HG03196 (cell line): ENCODE measurements around the gene TASOR2.

ENCODE experiments used
- ATAC-seq: cut with Tn5 transposase; IDR thresholded peaks from one replicate; pipeline ENCODE4 v1.9.1; 2021; ENCODE audit not compliant: unreplicated experiment

Gene TASOR2

DNA sequence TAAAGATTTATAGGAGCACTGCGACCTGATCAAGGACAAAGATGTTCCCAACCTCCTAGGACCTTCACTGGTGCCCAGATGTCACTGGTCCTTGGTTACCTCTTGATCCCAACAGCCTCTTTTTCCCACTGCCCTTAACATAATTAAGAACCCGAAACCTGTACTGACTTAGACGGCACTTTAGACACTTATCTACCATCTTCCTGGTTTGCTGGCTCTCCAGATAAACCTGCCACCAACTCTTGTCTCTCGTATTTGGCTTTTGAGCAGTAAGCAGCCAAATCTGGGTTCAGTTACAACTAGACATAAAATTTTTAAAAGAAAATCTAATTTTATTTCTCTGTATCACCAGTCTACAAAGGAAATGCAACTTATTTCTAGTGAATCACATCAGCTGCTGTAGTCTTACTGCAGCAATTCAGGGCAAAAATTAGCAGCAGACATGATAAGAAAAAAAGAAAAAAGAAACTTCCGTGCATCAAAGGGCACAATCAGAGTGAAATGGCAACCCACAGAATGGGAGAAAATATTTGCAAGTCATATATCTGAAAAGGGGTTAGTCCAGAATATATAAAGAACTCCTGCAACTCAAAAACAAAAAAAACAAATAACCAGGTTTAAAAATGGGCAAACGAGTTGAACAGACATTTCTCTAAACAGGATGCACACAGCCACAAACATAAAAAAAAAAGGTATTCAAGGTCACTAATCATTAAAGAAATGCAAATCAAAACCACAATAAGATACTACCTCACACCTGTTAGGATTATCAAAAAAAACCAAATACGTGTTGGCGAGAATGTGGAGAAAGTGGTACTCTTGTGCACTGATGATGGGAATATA lies 27.7 kb upstream of the TASOR2 start:
- ATAC-seq = no peak

DNA sequence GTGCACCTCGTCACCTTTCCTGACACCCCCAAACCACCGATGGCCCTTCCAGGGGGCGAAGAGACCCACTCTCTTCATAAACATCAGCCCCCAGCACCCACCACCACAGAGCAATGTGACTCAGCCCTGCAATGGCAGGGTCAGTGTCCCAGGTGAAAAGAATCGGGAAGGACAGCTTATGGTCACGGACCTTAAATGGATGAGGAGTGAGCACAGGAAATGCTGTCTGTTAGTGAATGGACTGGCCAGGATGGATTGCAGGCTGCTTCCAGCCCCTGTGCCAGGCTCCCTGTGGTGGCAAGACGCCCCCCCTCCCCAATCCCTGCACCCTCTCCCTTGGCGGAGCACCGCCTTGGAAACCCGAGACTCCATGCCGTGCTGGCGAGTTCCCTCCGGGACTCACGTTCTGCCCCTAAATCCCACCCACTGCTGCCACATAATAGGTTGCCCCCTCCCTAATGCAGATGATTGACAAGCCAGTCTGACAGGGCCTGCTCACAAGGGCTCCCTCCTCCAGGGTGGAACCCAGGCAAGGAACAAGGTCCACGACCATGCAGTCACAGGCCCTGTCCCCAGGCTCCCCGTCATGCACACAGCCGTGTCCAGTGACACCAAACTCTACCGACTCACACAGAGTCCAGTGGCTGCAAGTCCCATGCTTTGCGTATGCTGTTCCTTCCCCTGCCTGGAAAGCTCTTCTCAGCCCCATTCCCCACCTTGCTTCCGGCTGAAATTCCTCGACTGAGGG lies 25.6 kb upstream of the TASOR2 start:
- no peak for ATAC-seq

DNA sequence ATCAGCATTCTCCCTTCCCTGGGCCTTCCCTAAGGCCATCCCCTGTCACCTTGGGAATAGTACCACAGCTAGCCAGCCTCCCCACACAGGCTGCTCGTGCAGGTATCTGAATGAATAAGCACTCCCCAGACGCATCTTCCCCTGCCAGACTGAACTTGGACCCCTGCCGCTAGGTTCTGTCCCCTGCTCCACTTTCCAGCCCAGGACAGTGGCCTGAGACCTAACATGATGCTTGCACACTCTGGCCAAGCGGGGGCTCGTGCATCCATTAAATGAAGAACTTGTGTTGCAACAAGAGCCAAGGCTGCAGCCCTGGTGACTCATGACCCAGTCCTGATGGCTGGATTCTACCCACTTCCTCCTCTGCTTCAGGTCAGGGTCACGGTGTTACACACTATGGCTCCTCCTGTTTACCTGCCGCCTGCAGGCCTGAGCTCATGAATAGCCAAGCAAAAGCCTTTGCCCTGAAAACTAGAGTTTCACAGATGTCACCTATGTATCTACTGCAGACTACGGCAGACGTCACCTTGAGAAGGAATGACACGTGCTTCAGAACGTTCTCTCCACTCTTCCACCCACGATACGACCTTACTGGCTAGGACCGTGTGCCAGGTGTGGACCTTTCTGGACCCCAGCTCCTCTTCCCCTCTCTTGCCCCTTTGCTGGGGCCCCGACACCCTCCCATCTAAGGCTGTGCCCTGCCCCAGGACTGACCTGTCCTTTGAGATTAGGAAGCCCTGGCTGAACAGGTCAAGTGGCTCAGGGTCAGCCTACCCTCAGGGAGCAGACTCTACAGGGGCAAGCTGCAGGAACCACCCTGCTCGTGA lies 24.7 kb upstream of the TASOR2 start:
- ATAC-seq = peak; percentile 71

DNA sequence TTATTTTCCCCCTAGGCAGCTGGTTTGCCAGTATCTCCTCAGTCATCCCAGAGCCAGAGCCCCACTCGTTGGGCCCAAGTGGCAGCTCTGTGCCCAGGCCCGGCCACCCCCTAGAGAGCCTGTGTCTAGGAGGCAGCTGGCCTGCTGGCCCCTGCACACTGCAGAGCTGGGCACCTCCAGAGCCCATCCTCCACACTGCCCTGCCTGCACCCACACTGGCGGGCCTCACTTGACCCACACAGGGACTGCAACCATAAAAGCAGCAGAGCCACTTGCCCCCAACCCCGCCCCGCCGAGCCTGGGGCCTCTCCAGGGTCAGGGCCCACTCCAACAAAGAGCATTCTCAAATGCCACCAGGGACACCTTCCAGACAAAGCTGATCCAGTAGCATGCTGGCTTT lies 23.6 kb upstream of the TASOR2 start:
- ATAC-seq = no peak

DNA sequence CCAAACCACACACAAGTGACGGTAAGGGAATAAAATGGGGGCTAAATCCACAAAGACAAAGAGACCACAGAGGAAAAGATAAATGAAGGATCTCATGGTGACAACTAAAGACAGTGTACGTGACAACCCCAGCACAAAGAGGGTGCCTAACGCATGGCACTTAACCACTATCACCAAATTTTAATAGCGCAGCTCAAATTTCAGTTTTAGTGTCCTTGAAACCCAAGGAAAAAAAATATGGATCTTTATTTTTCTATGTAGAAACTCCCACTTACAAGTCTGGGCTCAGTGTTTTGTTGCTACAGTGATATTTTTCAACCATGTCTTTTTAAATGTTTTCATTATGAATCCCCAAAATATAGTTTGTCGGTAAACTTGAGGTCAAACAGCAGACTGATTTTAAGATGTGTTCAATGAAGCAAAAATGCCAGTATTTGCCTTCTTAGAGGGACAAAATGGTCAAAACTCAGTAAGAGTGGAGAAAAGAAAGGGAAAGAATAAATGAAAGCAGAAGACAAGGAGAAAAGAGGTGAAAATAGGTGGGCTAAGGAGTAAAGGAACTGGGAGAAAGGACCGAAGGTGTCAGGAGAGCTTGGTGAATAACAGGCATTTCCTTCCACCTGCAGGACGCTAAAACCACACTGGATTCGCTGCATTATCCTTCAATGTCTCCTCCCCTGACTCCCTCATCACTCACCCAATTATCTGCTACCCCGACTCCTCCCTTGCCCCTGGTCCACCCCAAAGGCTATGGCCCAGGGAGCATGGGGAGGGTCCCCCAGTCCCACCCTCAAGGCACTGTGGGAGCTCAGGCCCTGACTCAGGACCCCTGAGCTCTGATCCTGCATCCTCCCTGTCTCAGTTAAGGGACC lies 21.7 kb upstream of the TASOR2 start:
- ATAC-seq = no peak

DNA sequence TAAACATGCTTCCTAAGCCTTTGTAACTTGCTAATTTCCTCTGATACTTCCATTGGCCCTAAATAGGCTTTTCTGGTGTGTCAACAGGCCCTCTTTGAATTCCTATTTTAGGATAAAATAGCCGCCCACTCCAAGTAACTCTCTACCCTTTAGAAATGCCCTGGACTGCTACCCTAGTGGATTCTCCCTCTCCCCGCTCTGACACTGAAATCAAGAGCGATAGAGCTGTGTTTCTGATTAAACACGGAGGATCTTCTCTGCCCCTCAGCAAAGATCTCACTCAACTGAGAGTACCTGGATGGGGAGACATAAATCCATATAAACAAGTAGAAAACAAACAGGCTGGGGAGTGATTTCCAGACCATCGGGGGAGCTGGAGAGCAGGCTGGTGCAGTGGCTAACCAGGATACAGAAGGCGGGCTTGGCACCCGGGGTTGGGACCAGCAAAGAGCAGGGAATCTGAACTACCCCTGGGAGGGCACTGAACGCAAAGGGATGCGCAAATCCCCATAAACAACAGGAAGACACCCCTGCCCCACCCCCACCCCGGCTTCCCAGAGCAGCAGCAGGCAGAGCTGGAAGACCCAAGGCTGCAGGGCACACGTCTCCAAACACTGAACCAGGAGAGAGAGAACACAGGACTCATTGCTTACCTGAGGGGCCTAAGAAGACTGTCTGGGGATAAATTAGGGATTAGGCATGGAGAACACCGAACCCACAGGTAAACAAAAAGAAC lies 20.8 kb upstream of the TASOR2 start:
- ATAC-seq = no peak

DNA sequence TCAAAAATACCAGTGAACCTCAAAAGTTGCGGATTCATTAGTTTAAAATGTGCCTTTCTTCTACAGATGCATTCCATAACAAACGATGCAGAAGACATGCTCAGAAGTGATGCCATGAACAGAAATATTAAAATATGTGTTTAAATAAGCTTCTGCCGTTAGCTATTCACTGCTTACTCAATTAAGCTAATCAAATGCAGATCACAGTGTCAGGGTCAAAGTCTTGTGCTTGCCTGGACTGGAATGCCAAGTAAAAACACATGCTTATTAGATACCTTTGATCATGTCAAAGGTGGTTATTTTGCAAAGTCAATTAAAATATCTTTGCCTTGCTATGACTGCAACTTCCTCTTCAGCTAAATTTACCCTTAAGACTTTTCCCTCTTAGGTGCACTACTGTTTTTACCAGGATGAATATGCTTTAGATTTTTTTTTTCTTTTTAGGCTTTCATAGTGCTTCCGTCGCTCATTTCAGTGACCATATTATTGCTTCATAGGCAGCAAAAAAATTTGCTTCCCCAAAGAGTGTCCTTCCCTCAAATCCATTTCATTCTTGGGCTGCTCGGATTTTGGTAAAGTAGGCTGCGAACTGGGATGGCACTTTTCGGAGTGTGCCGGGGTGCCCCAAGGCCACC lies 19.1 kb upstream of the TASOR2 start:
- ATAC-seq = no peak

DNA sequence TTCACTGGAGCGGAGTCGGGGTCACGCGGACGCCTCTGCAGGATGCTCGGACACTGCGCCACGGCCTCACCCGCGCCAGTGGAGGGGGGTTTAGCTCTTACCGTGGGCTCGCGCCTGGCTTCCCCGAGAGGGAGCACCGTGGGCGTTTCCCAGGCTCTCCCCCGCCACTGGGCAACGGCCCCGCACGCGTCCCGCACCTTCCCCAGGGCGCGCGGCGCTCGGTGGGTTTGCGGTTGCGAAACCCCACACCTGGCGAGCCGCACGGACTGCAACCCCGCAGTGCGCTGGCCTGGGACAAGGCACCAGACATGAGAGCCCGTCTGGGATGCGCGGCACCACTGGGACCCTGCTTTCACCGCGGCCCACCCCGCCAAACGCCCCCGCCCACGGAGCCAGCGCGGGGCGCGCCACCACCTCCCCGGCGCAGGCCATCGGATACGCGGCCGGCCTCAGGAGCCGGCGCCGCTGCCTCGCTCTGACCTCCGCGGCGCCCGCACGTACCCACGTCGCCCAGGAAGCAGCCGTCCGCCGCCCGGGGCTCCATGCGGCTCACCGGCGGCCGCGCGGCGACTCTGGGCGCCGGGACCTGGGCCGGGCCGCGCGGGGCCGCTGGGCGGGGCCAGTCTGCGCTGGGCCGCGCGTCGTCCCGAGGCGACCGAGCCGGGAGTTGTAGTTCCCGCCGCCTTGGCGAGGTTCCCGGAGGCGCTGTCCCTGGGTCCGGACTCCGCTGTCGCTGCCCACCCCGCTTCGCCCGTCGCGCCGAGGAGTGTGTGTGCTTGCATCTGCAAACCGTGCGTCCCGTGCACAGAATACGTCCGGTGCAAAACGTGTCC lies 18.4 kb upstream of the TASOR2 start, which contains the start of gene ASB13:
TSS of gene ASB13 (minus strand) at position 588 of the 833 bp plus-strand sequence. CDS start at position 544, 44 bp downstream.
- ATAC-seq = no peak

DNA sequence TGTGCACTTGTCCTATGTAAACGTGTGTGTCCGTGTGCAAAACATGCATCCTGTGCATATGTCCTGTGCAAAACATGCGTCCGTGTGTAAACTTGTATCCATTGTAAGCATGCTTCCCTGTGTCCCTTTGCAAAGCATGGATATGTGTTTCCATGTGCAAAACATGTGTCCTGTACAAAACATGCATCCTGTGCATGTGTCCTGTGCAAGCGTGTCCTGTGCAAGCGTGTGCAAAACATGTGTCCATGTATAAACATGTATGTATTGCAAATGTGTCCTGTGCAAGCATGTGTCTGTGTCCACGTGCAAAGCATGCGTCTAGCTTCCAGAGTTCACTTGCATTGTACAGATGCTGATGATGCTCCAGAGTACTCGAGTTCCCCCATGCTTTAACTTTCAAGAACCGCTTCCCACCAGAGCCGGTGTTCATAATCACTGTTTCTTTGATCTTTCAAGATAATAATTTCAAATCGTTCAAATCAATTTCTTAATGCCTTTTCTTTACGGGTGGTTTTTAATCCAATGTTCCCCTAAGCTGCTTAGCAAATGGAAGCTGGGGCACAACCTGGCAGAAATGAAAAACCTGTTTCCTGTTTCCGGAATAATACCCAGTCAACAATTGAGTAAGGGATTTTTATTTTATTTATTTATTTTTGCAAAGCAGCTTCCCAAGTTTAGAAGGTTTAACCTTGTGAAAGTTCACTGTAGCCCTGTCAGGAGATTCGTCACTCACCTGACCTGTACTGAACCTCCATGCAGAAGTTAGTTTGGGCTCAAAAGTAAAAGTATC lies 17.6 kb upstream of the TASOR2 start:
- ATAC-seq = no peak

DNA sequence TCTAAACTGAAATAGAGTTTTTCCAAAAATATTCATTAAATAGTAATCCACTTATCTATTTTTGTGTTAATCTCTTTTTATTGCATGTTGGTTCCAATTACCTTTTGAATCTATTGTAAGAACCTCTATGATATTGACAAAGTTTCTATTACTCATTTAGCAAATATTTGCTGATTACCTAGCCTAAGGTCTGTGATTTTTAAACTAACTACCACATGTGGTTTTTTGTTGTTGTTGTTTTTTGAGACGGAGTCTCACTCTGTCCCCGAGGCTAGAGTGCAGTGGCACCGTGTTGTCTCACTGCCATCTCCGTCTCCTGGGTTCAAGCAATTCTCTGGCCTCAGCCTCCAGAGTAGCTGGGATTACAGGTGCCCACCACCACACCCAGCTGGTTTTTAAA lies 16.2 kb upstream of the TASOR2 start:
- ATAC-seq = no peak

DNA sequence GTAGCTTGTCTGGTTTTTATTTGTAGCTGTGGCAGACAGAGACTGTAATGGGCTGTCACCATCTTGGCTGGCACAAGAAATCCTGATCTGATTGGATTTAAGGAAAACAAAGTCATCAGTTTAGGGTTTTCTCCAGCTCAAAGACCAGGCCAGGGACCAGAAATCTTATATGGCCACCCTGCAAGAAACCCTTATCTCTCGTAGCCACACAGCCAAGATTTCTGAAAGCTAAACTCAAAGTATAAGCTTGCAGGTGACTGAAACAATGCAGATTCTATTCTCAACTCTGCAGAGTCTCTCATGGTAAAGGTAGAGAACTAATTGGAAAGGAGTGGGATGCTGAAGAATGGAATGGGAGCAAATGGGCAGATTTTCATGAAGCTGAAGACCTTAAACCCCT lies 15.0 kb upstream of the TASOR2 start:
- ATAC-seq = no peak

DNA sequence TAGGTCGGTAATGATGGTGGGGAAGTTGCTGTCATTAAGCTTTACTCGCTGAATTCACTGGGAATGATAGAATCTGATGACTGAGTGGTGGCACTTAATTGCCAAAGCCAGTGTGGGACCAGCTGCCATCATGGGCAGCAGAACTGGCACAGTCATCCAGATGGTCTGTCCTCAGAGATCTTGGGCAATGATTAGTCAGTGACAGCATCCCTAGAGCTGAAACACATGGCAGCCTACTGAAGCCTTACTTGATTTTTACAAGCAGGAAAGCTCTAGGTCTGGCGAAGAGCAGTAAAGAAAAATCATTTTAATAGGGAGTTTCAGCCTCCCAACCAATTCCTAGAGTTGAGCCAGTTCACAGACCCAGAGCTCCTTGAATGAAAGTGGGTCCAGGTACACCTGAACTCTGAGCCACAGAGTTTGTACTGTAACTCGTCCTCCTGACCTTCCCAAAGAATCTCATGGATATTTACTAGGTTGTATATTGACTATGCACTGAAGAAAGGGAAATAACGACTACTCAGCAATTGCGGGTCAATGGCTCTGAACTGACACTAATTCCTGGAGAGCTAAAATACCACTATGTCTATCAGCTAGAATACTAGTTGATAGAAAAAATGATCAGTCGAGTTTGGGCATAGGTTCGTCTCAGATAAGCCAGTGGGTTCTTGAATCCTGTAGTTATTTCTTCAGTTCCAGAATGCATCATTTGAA lies 13.8 kb upstream of the TASOR2 start:
- ATAC-seq = no peak

DNA sequence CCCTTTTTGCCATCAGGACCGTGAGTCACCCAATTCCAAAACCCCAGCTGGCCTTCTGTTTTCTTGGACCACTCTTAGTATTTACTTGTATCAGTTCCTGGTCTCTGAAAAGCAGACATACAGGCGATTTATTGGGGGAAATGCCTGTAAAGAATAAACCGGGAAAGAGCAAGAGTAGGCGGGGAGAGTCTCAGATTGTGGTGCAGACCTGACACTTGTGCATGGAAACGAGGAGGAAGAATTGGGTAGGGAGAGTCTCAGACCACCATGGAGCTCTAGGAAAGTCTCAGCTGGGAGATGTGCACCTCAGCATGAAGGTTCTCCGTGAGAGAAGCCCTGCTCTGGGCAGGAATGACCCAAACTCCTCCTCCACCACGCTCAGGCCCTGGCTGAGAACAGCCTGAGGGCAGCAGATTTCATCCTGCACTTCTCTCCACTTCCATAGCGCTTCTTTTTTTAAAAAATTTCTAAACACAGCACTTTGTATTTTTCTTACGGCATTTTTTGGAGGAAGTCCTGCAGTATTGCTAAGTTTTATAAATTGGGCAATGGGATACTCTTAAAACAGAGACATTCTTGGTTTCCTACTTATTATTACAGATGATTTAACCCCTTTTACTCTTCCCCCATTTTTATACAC lies 6.1 kb upstream of the TASOR2 start:
- no peak for ATAC-seq

DNA sequence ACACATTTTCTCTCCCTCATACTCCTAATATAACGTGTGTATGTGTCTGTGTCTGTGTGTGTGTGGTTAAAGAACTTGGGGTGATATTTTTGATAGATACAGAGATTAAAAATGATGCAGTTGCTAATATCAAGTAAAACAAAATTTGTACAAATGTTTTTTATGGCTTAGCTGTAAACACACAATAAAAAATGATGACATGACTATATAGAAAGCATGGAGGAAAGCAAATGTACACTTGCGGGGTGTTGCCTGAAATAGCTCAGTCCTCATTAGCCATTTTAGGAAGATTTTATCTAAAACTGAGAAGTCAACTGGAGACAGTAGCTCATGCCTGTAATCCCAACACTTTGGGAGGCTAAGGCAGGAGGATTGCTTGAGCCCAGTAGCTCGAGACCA lies 5.6 kb upstream of the TASOR2 start:
- ATAC-seq = no peak

DNA sequence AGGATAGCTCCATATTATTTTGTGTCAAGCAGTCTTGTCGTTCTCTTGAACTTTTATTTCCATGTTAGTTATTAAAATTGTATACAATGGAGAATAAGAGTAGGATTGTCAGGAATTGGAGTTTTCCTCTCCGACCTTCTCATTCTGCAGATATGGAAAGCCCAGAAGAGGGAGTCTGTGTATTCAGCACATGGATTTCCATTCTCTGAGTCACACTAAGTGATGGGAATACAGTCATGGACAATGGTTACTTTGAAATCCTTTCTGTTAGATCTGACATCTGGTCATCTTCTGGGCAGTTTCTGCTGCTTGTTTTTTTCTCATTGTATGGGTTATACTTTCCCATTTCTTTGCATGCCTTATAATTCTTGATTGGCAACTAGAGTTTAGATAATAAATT lies 5.0 kb upstream of the TASOR2 start:
- no peak for ATAC-seq

DNA sequence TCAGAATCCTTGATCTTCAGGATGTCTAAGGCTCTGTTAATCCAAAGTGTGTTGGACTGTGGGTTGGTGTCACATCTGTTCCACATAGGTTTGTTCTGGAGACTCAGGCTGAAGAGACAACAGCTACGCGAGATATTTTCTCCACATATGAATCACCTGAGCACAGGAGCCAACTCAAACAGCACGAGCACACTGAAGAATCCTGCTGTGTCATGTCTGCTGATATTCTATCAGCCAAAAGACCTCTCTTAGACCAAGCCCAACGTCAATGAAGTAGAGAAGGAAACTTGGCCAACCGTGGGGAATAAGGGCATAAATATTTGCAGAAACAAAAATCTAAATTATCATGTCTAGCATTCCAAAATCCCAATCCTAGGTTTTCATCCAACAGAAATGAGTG lies 2.7 kb upstream of the TASOR2 start:
- ATAC-seq = no peak

DNA sequence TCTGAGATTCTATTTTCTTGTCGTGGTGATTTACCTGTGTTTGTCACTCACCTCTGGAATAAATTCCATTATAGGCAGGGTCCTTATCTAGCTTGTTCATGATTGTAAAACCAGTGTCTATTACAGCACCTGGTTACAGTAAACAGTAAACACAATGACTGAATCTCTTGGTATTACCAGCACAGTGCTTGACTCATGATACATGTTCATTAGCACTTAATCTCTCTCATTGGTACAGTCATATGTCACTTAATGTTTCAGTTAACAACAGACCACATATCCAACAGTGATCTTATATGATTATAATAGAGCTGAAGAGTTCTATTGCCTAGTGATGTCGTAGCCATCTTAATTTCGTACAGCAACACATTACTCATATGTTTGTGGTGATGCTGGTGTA lies 1.6 kb upstream of the TASOR2 start:
- no peak for ATAC-seq
